Fibroblast of villous mesenchyme (primary cell): ENCODE results near the gene MRPL1. TPM values are rescaled to one million over a fixed set of nuclear protein-coding genes. Genes with fewer than 3 reads are reported as not detected.
"Not testable (repeated sequence)": the region's sequence is repeated elsewhere in the genome, so short reads cannot be mapped to it uniquely, and the experiment has no call there.

Experiments used
- DNase-seq: peaks from one replicate; pipeline ENCODE4 v3.0.0-alpha.2; 2010; ENCODE audit warnings: low read depth
- H3K4me3 ChIP-seq: 2 replicates; pipeline ENCODE4 v1.5.1; 2011; ENCODE audit warnings: low read depth, mild to moderate bottlenecking, low read length
- total RNA-seq: library from RNA; depleted of rRNA; stranded (reverse); fragments of >200 nt; gene quantifications from 2 replicates; pipeline ENCODE4 v1.2.3, GENCODE V29; 2012
- TF ChIP-seq, protein P1 (sequence below): IDR thresholded peaks from 2 replicates; pipeline ENCODE4 v1.5.1; 2012; ENCODE audit warnings: low read depth, mild to moderate bottlenecking, low read length; ENCODE audit not compliant: insufficient read depth

Gene MRPL1
- total RNA-seq, 1 donor, result 42.3 TPM

DNA sequence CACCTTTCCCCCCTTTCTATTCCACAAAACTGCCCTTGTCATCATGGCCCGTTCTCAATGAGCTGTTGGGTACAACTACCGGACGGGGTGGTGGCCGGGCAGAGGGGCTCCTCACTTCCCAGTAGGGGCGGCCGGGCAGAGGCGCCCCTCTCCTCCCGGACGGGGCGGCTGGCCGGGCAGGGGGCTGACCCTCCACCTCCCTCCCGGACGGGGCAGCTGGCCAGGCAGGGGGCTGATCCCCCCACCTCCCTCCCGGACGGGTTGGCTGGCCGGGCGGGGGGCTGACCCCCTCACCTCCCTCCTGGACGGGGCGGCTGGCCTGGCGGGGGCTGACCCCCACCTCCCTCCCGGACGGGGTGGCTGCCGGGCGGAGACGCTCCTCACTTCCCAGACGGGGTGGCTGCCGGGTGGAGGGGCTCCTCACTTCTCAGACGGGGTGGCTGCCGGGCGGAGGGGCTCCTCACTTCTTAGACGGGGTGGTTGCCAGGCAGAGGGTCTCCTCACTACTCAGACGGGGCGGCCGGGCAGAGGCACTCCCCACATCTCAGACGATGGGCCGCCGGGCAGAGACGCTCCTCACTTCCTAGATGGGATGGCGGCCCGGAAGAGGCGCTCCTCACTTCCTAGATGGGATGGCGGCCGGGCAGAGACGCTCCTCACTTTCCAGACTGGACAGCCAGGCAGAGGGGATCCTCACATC, 121.1 kb downstream of the MRPL1 start:
- DNase-seq, H3K4me3 ChIP-seq: not testable (repeated sequence)

DNA sequence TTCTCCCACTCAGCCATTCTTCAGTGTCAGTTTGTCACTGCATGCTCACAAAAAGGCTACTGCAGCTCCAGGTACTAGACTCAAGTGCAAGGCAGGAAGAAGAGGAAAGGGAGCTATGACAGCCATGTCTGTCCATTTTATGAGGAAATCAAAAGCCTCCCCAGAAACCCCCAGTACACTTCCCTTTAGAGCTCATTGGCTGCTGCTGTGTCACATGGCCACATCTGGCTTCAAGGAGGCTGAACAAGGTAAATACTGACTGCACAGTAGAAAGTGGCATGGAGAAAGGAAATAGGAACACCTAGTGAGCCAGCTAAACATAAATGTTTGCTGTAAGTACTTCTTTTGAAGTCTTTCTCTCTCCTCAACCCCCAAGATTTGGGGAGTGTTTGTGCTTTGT, 127.3 kb downstream of the MRPL1 start:
- no peak overlapping the region for H3K4me3 ChIP-seq
- DNase-seq, result no peak
- TF ChIP-seq, protein P1, sequence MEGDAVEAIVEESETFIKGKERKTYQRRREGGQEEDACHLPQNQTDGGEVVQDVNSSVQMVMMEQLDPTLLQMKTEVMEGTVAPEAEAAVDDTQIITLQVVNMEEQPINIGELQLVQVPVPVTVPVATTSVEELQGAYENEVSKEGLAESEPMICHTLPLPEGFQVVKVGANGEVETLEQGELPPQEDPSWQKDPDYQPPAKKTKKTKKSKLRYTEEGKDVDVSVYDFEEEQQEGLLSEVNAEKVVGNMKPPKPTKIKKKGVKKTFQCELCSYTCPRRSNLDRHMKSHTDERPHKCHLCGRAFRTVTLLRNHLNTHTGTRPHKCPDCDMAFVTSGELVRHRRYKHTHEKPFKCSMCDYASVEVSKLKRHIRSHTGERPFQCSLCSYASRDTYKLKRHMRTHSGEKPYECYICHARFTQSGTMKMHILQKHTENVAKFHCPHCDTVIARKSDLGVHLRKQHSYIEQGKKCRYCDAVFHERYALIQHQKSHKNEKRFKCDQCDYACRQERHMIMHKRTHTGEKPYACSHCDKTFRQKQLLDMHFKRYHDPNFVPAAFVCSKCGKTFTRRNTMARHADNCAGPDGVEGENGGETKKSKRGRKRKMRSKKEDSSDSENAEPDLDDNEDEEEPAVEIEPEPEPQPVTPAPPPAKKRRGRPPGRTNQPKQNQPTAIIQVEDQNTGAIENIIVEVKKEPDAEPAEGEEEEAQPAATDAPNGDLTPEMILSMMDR, result no peak

DNA sequence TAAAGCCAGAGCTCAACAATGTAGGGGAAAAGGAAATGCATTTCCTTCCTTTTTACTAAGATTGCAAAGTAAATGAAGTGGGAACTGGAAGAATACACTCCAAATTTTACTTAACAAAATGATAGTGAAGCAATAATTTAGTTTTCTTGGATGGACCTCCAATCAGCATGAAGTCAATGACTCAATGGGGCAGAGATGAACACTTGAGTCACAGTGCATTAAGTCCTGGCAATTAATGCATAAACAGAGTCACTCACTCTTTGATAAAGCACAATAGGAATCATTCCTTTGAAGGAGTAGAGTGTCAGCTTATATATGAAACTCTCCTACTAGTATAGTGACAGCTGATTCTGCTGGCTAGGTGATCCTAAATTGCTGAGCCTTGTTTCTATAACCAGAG, 127.8 kb downstream of the MRPL1 start:
- no peak for DNase-seq
- TF ChIP-seq, protein P1, result no peak
- no peak overlapping the region for H3K4me3 ChIP-seq

DNA sequence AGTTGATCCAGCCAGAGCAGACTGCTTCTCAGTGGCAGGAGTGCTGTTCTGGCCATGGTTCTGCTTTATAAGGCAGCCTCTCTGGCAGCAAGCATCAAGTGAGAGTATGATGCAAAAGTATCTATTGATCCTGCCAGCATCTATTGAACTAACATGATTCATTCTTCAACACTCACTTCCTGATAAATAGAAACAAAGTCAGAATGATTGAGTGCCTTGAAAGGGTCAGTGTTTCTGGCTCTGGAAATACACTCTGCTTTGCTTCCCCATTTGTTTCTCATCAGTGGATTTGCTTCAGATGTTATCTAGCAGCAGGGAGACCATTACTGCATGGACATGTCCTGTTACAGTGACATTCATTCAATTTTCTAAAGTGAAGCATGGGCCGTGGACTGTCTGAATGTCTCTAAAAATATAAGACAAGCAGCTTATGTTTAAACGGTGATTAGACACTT, 128.3 kb downstream of the MRPL1 start:
- no peak overlapping the region for H3K4me3 ChIP-seq
- no peak for DNase-seq
- TF ChIP-seq, protein P1, result no peak

DNA sequence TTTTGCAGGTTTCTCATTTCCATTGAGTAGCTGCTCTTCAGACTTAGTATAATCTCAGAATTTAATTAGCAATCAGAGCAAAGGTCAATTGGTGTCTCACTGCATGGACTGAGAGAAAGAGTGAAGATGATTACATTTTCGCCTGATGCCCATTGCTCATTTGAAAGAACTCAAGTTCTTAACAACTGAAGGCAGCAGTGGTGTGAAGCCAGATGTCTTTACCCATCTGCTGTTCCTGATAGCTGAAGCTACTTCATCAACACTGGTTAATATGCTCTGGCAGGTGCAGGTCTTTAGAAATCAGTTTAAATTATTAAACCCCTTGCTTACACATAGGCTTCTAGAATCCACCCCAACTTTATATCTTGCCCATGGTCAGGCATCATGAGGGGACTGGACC, 130.0 kb downstream of the MRPL1 start:
- H3K4me3 ChIP-seq, result no peak overlapping the region
- DNase-seq, result no peak
- TF ChIP-seq, protein P1, result no peak

DNA sequence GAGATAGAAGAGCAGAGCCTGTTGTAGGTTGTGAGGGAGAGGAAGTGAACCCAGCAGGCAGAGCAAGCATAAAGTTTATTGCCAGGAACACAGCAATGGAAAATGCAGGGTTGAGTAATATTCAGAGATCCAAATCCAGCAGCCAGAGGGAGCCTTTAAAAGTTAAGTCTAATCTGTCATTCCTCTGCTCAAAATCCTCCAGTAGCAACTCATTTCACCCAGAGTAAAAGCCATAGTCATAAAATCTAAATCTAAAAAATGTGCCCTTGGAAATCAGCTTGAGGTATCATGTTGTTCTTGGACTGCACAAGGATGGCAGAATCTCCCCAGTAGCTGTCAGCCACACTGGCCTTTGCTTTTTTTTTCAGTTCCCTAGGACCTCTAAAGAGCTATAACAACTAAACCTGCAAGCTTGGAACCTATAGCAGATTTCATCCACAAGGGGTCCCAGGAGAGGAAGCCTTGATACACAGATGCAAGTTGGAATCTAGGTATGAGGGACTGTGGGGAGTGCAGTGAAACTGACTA, 131.6 kb downstream of the MRPL1 start:
- H3K4me3 ChIP-seq, result no peak overlapping the region
- TF ChIP-seq, protein P1, result peak; percentile 83
- peak; percentile 69 for DNase-seq

GRCh38 chr4:77996076-77996475, 133.4 kb downstream of the MRPL1 start:
- TF ChIP-seq, protein P1, result no peak
- H3K4me3 ChIP-seq, result no peak overlapping the region
- no peak for DNase-seq
